GM19455 (cell line): ENCODE results near the gene ZP2.
"Not testable (repeated sequence)": the region's sequence is repeated elsewhere in the genome, so short reads cannot be mapped to it uniquely, and the experiment has no call there.

Experiments
- ATAC-seq: cut with Tn5 transposase; IDR thresholded peaks from one replicate; pipeline ENCODE4 v1.9.1; 2021; ENCODE audit not compliant: unreplicated experiment

The ZP2 gene

DNA sequence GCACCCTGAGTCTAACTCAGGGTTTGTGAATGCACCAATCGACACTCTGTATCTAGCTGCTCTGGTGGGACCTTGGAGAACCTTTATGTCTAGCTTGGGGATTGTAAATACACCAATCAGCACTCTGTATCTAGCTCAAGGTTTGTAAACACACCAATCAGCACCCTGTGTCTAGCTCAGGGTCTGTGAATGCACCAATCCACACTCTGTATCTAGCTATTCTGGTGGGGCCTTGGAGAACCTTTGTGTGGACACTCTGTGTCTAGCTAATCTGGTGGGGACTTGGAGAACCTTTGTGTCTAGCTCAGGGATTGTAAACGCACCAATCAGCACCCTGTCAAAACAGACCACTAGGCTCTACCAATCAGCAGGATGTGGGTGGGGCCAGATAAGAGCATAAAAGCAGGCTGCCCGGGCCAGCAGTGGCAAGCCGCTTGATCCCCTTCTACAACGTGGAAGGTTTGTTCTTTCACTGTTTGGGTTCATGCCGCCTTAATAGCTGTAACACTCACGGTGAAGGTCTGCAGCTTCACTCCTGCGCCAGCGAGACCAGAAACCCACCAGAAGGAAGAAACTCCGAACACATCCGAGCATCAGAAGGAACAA lies 58.1 kb downstream of the ZP2 start:
- ATAC-seq = not testable (repeated sequence)

- ATAC-seq = not testable (repeated sequence)
These were observed 59.0 kb downstream of the ZP2 start for GRCh38 chr16:21152160-21153030.

GRCh38 chr16:21150375-21151001 lies 60.9 kb downstream of the ZP2 start, which contains the start of gene DNAH3:
Gene DNAH3 (minus strand): TSS chr16:21150846. CDS start chr16:21150319, 527 bp downstream.
- ATAC-seq = no peak
